ENCODE measurements around the gene FTO. TPM values are rescaled to one million over a fixed set of nuclear protein-coding genes. Genes with fewer than 3 reads are reported as not detected.

FTO gene
- polyA plus RNA-seq, 3 donors, result 16.8 to 51.0 (median 37.7) TPM

GRCh38 chr16:53905028-53905427, 201.1 kb downstream of the FTO start:
- Histone ChIP-seq H3K79me2 (ENCODE audit: insufficient read depth, low read length) (no peaks in the 10 kb centered on the region), H3K27me3 (ENCODE audit: control insufficient read depth in 2 of 2, insufficient read depth in 2 of 2, low read length in 2 of 2) (no peaks in the 10 kb centered on the region), H3K4me2 (replicated peaks; ENCODE audit: extremely low read depth, low read length, poor library complexity, severe bottlenecking) (no peak overlapping the region), H4K20me1 (ENCODE audit: insufficient read depth, low read length) (no peaks in the 10 kb centered on the region), H3K4me3 (replicated peaks in 1 of 3; ENCODE audit: low read depth in 2 of 3, low read length in 3 of 3) (no peak overlapping the region), H2AFZ (ENCODE audit: insufficient read depth, low read depth, low read length, poor library complexity, severe bottlenecking) (no peak overlapping the region), H3K27ac (ENCODE audit: low read depth in 1 of 2, low read length in 2 of 2) (no peak overlapping the region), H3K4me1 (ENCODE audit: control insufficient read depth in 1 of 2, insufficient read depth in 2 of 2, low read length in 2 of 2) (no peaks in the 10 kb centered on the region), H3K9me3 (replicated peaks in 1 of 2; ENCODE audit: control insufficient read depth in 1 of 2, insufficient read depth in 1 of 2, low read length in 2 of 2) (no peaks in the 10 kb centered on the region), H3K9ac (ENCODE audit: insufficient read depth, low read length, poor library complexity, severe bottlenecking) (no peak overlapping the region), H3K36me3 (replicated peaks in 1 of 2; ENCODE audit: control insufficient read depth in 1 of 2, insufficient read depth in 2 of 2, low read length in 2 of 2) (no peaks in the 10 kb centered on the region)
- no peak for DNase-seq
- H3K4me1 Mint-ChIP-seq, result no peaks in the 10 kb centered on the region
- peaks cover 0 to 1% (median 0%) of the 10 kb centered on the region in 3 donors for H3K27me3 Mint-ChIP-seq (ENCODE audit: low read depth in 3 of 3)
- H3K36me3 Mint-ChIP-seq, result peaks cover 8 to 12% of the 10 kb centered on the region in 2 donors
- no peak for TF ChIP-seq CTCF (IDR thresholded peaks at IDR 0.05)
- no peak overlapping the region for H3K27ac Mint-ChIP-seq
- H3K9me3 Mint-ChIP-seq, result no peaks in the 10 kb centered on the region
- H3K4me3 Mint-ChIP-seq, result no peak overlapping the region
- intact Hi-C loops (cut with micrococcal nuclease), result no loop called here

GRCh38 chr16:53908731-53909130, 204.8 kb downstream of the FTO start:
- no peak for DNase-seq
- no peak overlapping the region for H3K4me3 ChIP-seq (replicated peaks in 1 of 3; ENCODE audit: low read depth in 2 of 3, low read length in 3 of 3)
- TF ChIP-seq CTCF (IDR thresholded peaks at IDR 0.05), result no peak
- 100% methylated on average over 2 of the region's 3 CpGs for WGBS (ENCODE audit: insufficient coverage)
- H3K27ac ChIP-seq (ENCODE audit: low read depth in 1 of 2, low read length in 2 of 2), result no peak overlapping the region
- peaks cover 4 to 9% of the 10 kb centered on the region in 2 donors for H3K4me1 ChIP-seq (ENCODE audit: control insufficient read depth in 1 of 2, insufficient read depth in 2 of 2, low read length in 2 of 2)
- no peaks in the 10 kb centered on the region for H3K79me2 ChIP-seq (ENCODE audit: insufficient read depth, low read length)
- H3K4me1 Mint-ChIP-seq, result peaks cover 16% of the 10 kb centered on the region
- no peak overlapping the region for H3K9ac ChIP-seq (ENCODE audit: insufficient read depth, low read length, poor library complexity, severe bottlenecking)
- H4K20me1 ChIP-seq (ENCODE audit: insufficient read depth, low read length), result no peaks in the 10 kb centered on the region
- H2AFZ ChIP-seq (ENCODE audit: insufficient read depth, low read depth, low read length, poor library complexity, severe bottlenecking), result no peak overlapping the region
- H3K4me2 ChIP-seq (replicated peaks; ENCODE audit: extremely low read depth, low read length, poor library complexity, severe bottlenecking), result no peak overlapping the region
- H3K27ac Mint-ChIP-seq, result no peak overlapping the region
- H3K36me3 ChIP-seq (replicated peaks in 1 of 2; ENCODE audit: control insufficient read depth in 1 of 2, insufficient read depth in 2 of 2, low read length in 2 of 2), result no peaks in the 10 kb centered on the region
- H3K9me3 ChIP-seq (replicated peaks in 1 of 2; ENCODE audit: control insufficient read depth in 1 of 2, insufficient read depth in 1 of 2, low read length in 2 of 2), result no peaks in the 10 kb centered on the region
- intact Hi-C loops (cut with micrococcal nuclease), result no loop called here
- H3K4me3 Mint-ChIP-seq, result no peak overlapping the region
- peaks cover 5% of the 10 kb centered on the region in 2 donors for H3K36me3 Mint-ChIP-seq
- no peaks in the 10 kb centered on the region for H3K27me3 ChIP-seq (ENCODE audit: control insufficient read depth in 2 of 2, insufficient read depth in 2 of 2, low read length in 2 of 2)
- H3K27me3 Mint-ChIP-seq (ENCODE audit: low read depth in 3 of 3), result peaks cover 0 to 1% (median 0%) of the 10 kb centered on the region in 3 donors
- no peaks in the 10 kb centered on the region for H3K9me3 Mint-ChIP-seq

All from CD14-positive monocyte (primary cell).